Activated CD8-positive, alpha-beta memory T cell treated with anti-CD3 and anti-CD28 coated beads, Interleukin-2, amount 10 ng/mL, durations not matched to agents 7 days and 5 days (primary cell): Measurements from ENCODE around the gene RPTOR. TPM values are rescaled to one million over a fixed set of nuclear protein-coding genes. Genes with fewer than 3 reads are reported as not detected.

Experiments
- ATAC-seq: fragments of 150-1000 bp; cut with Tn5 transposase; one replicate; pipeline ENCODE4 v1.10.0; 2021; ENCODE audit warnings: moderate library complexity
- CTCF ChIA-PET: fragments of 350-600 bp; sonication (Branson Sonifier 250); formaldehyde crosslinking; loops from one replicate; lab custom pipeline; 2021; ENCODE audit warnings: antibody characterized with exemption; lab: Charles Lee
- DNase-seq: peaks from one replicate; pipeline ENCODE4 v3.0.0-alpha.2; 2020
- H3K27ac Mint-ChIP-seq: one replicate; pipeline ENCODE4 v1.8.0; 2021; ENCODE audit warnings: mild to moderate bottlenecking, mixed read lengths
- H3K27me3 Mint-ChIP-seq: one replicate; pipeline ENCODE4 v1.8.0; 2021; ENCODE audit warnings: mixed read lengths
- H3K36me3 Mint-ChIP-seq: one replicate; pipeline ENCODE4 v1.8.0; 2021; ENCODE audit warnings: mild to moderate bottlenecking, mixed read lengths
- H3K4me1 Mint-ChIP-seq: one replicate; pipeline ENCODE4 v1.8.0; 2021; ENCODE audit warnings: mixed read lengths
- H3K4me3 Mint-ChIP-seq: one replicate; pipeline ENCODE4 v1.8.0; 2021; ENCODE audit warnings: mild to moderate bottlenecking, moderate library complexity, mixed read lengths
- H3K9me3 Mint-ChIP-seq: one replicate; pipeline ENCODE4 v1.8.0; 2022; ENCODE audit warnings: low read depth, mixed read lengths
- total RNA-seq, 2 experiments: library from RNA; stranded (reverse); gene quantifications; one replicate each; pipeline ENCODE4 v1.2.3, GENCODE V29; 2021

RPTOR gene
- total RNA-seq, 2 experiments from 2014 or later, result 60.4 to 87.0 TPM

DNA sequence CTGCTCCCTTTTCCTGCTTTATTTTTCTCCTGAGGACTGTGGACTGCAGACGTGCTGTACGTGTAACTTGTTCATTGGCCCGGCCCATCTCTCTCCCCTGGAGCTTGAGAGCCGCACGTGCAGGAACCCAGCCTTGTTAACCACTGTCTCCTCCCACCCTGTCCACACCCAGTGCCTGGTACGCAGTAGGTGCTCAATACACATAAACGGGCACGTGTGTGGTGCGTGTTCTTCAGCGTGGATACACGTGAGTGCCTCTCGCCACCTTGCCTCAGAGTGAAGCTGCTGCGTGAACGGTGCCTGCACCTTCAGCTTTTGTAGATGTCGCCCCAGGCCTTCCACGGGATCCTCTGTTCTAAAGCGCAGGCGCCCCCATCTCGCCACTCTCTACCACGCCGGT is 350.7 kb downstream of the RPTOR start:
- Mint-ChIP-seq H3K27ac (peak overlapping the region; percentile 55), H3K4me1 (peaks cover 92% of the 10 kb centered on the region), H3K4me3 (peak overlapping the region; percentile 85), H3K36me3 (peaks cover 80% of the 10 kb centered on the region), H3K9me3 (no peaks in the 10 kb centered on the region), H3K27me3 (no peaks in the 10 kb centered on the region)
- ATAC-seq (no peak), DNase-seq (peak; percentile 52)
- CTCF ChIA-PET, result interaction anchor here (1.2 kb wide), 2 partner anchors 114 to 468 kb away, joined by 3 read pairs; no protein-coding TSS in a partner anchor

DNA sequence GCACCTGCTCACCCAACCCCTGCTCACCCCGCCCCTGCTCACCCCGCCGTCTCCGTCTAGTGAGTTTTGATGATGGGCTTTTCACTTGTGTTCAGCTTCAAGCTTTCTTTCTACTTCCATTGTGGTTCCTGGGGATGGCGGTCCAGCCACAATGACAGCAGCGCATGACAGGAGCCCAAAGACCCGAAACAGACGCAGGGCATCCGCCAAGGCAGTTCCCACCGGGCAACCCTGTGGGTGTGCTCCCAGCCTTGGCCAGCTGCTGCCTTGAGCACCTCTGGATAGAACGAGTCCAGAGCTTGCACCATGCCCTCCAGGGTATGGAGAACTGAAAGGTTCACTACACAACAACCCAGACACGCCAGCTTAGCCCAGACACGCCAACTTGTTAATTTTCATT is 354.1 kb downstream of the RPTOR start:
- Mint-ChIP-seq H3K4me3 (no peak overlapping the region), H3K27ac (peak overlapping the region; percentile 46), H3K4me1 (peaks cover 79% of the 10 kb centered on the region), H3K27me3 (no peaks in the 10 kb centered on the region), H3K9me3 (no peaks in the 10 kb centered on the region), H3K36me3 (peaks cover 74% of the 10 kb centered on the region)
- ATAC-seq (no peak), DNase-seq (no peak)
- CTCF ChIA-PET, result interaction anchor here (0.9 to 4.4 kb wide), 39 partner anchors 9 to 484 kb away, joined by 3 to 29 read pairs (median 5); partner anchors contain the start of gene ENDOV

DNA sequence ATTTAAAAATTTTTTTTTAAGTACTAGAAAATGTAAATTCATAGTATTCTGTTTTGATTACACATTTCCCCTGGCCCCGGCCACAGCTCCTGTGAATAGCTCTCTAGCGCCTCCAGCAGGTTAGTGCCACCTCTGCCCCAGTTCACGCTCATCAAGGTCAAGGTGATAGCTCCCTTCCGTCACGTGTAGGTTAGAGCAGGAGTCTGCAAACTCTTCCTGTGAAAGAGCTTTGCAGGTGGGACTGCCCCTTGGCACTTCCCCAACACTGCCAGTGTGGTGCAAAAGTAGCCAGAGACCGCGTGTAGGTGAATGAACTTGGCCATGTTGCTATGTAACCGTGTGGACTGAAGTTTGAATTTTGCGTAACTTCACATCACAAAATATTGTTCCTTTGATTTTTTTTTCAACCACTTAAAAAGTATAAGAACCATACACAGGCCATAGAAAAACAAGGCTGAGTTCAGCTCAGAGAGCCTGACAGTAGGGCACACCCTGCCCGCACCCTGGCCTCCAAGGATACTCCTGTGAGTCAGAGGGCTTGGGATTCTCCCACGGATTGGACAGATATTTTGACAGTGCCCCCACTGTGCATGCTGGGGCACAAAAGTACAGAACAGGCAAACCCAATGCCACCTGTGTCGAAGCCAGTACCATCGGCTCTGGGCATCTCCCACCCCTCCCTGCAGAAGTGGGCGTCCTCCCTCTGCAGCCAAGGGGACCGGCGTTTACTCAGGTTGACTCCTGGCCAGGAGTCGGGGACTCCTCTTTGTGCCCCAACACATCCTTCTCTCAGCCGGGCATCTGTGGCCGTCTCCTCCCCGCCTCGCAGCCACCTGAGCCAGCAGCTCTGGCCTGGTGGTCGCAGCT is 355.0 kb downstream of the RPTOR start:
- CTCF ChIA-PET, result interaction anchor here (0.6 to 4.4 kb wide), 48 partner anchors 8 to 485 kb away, joined by 3 to 29 read pairs (median 4); partner anchors contain the start of genes ENDOV and RPTOR
- DNase-seq (peak; percentile 87), ATAC-seq (peak; percentile 78)
- Mint-ChIP-seq H3K27ac (peak overlapping the region; percentile 27), H3K9me3 (no peaks in the 10 kb centered on the region), H3K4me1 (peaks cover 70% of the 10 kb centered on the region), H3K36me3 (peaks cover 66% of the 10 kb centered on the region), H3K4me3 (no peak overlapping the region), H3K27me3 (no peaks in the 10 kb centered on the region)

DNA sequence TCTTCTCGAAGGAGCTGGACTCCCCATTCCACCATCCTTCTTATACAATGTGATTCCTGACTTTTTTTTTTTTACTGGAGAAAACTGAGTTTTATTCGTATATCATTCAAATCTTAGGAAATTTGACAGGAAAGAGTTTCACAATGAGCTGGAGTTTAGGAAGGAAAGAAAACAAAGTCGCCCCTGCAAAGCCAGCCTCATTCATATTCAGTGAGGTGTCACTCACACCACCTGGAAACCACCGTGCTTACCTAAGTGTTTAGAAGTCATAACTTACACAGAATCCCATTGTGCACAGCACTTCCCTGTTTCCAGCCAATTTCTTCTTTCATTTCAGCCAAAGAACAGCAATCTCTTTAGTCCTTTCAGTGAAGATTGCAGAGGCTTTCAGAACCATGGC is 356.7 kb downstream of the RPTOR start:
- H3K4me3 Mint-ChIP-seq, result no peak overlapping the region
- no peak for ATAC-seq
- CTCF ChIA-PET, result interaction anchor here (0.9 to 4.4 kb wide), 10 partner anchors 8 to 475 kb away, joined by 3 to 29 read pairs (median 3); partner anchors contain the start of gene RPTOR
- H3K9me3 Mint-ChIP-seq, result no peaks in the 10 kb centered on the region
- peaks cover 54% of the 10 kb centered on the region for H3K4me1 Mint-ChIP-seq
- H3K36me3 Mint-ChIP-seq, result peaks cover 53% of the 10 kb centered on the region
- no peaks in the 10 kb centered on the region for H3K27me3 Mint-ChIP-seq
- peak overlapping the region; percentile 78 for H3K27ac Mint-ChIP-seq
- DNase-seq, result no peak

DNA sequence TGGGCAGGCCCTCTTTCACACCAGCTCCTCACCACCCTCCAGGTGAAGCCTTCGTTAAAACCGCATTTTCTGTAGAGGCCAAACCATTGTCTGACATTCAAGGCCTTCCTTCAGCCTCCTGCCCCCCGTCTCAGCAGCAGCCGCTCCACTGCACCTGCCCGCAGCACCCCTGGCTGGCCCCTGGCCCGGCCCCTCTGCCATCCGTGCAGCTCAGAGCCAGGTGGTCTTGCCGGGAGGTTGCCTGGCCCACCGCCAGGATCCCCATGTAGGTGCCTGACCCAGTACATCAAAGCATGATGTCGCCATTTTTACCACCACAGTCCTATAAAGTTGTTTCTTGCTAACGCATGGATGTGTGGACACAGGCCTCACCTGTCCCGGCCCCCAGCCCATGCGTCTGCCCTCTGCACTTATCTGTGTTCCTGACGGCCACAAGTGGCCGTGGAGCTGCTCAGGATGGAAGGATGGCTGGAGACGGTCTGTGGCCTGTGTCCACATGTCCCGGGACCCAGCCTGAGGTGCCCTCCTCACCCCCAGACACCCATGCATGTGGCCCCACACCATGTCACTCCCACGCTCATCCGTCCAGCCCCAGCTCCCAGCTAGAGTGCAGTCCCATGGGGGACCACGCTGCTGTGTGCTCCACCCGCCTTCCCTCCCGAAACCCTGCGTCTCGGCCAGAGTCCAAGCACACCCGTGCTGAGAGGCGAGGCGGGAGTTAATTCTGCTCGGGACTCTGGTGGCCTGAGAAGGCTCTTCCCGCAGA is 357.7 kb downstream of the RPTOR start:
- H3K36me3 Mint-ChIP-seq, result peaks cover 45% of the 10 kb centered on the region
- H3K4me3 Mint-ChIP-seq, result no peak overlapping the region
- no peaks in the 10 kb centered on the region for H3K9me3 Mint-ChIP-seq

DNA sequence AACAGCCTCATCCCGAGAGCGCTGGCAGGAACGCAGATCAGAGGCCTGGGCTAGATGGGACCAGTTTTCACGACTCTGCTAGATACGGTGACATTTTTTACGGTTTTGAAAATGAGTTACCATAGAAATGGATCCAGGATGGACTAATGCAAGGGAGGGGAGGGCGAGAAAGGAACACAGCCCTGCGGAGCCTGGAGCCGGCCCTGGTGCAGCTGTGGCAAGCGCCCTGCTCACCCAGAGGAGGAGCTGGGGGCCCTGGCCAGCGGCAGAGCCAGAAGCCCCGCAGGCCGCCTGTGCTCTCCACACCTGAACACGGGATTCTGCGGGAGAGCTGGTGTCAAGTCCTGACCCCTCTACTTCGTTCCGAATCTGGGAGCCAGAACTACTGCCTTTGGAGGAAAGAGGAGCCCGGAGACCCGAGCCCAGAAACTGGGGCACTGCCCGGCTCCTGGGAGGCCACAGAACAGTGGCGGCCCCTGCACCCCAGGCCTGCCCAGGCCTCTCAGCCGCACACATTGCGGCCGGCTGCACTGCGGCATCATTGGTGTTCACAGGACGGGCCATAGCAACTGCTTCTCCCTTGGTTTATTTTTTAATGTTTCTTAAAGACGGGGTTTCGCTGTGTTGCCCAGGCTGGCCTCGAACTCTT is 358.4 kb downstream of the RPTOR start:
- H3K27ac Mint-ChIP-seq, result no peak overlapping the region
- DNase-seq (no peak), ATAC-seq (no peak)
- H3K4me3 Mint-ChIP-seq, result no peak overlapping the region
- no peaks in the 10 kb centered on the region for H3K27me3 Mint-ChIP-seq
- no peaks in the 10 kb centered on the region for H3K9me3 Mint-ChIP-seq
- H3K36me3 Mint-ChIP-seq, result peaks cover 43% of the 10 kb centered on the region
- peaks cover 37% of the 10 kb centered on the region for H3K4me1 Mint-ChIP-seq
- CTCF ChIA-PET, result no interaction called here

More for the DNA sequence above, 357.7 kb downstream of the RPTOR start:
- Mint-ChIP-seq H3K4me1 (peaks cover 44% of the 10 kb centered on the region), H3K27me3 (no peaks in the 10 kb centered on the region), H3K27ac (peak overlapping the region; percentile 78)
- DNase-seq (no peak), ATAC-seq (no peak)
- CTCF ChIA-PET, result interaction anchor here (1.3 to 4.4 kb wide), 2 partner anchors 76 to 476 kb away, joined by 3 to 29 read pairs; no protein-coding TSS in a partner anchor

DNA sequence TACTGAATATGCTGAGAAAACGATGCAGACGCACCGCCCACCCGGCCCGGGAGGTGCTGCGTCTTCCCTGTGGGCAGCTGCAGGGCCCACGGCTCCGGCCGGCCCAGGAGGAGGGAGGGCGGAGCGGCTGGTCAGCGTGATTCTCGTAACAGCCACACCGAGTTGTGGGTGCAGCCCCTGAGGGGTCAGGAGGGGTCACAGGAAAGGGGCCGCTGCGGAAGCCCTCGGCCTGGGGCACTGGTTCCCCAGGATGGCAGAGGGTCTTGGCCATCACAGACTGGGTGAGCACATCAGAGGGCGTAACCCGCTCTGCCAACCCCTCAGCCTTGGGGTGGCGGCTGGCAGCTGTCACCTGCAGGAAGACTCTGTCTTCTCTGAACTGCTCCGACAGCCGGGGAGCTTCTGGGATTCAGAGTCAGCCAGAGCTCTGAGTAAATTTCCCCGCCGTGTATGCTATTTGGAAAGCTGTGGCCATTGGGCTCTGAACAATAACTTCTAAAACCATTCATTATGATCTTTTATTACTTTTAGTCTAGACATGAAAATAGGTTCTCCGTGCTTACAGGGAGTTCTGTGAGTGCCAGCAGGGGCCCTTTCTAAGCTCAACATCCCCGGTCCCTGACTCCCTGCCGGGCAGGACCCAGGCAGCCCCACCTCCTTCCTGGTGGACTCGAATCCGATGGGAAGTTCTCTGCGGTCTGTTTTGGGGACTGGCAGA is 359.6 kb downstream of the RPTOR start:
- no peak overlapping the region for H3K27ac Mint-ChIP-seq
- no peak for DNase-seq
- H3K4me1 Mint-ChIP-seq, result peaks cover 29% of the 10 kb centered on the region
- peaks cover 40% of the 10 kb centered on the region for H3K36me3 Mint-ChIP-seq
- H3K9me3 Mint-ChIP-seq, result no peaks in the 10 kb centered on the region
- CTCF ChIA-PET, result no interaction called here
- H3K4me3 Mint-ChIP-seq, result no peak overlapping the region
- no peaks in the 10 kb centered on the region for H3K27me3 Mint-ChIP-seq
- no peak for ATAC-seq

DNA sequence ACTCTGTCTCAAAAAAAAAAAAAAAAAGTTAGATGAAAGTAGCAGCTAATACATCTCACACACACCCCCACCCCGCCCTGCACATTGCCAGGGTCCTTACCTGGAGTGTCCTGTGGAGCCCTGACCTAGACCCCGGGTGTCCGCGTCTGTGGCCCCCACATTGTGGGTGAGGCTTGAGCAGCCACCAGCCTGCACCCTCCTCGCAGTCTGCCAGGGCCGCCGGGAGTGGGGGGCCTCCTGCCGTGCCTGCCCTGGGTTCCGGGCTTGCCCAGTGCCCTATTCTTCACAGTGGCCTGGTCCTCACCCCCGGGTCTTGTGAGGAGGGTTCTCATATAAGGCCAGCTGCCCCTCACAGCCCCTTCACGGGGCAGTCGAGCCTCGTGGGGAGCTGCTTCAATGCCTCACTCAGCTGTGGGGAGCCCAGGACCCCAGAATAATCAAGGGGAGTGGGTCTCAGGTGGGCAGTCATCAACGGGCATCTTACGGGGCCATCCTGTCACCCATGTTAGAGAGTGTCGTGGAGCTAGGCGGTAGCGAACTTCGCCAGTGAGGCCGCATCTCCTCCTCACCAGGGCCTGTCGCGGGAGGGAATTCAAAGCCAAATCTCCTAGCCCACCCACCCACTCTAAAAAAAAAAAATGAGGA is 361.1 kb downstream of the RPTOR start:
- Mint-ChIP-seq H3K4me3 (no peak overlapping the region), H3K27ac (no peak overlapping the region)

DNA sequence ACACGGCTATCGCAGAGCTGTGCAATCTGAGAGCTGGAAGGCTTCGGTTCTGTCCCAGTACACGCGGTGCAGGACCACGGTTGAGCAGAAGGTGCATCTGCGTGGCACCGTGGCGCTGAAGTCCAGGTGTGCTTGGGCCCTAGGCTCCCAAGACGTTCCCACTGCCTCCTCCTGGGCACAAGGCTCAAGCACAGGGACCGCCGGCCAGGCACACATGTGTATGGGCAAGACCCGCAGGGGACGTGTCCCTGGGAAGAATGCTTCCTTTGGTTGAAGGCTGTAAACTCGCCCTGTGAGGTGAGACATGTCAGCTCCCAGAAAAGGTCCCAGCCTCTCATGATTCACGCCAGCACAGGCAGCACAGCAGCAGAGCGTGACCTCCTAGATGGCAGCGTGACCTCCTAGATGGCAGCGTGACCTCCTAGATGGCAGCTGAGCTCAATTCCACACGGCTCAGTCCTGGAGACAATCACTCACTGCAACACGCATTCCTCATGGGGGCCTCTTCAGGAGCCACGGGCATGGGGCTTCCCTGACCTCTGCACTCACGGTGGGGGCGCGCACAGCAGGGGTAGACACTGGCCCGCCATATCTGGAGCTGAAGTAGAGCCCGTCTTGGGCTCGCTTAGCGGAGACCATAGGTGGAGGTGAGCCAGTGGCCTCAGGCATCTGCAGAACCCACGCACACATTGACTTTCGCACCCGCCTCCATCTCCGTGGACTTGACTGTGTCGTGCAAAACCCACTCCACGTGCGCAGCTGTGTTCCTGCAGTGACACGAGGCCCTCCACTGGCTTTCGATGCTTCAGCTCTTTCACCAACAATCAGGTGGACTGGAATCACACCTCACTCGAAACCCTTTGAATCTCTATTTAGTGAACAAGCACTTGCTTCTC is 362.0 kb downstream of the RPTOR start:
- no peak overlapping the region for H3K27ac Mint-ChIP-seq
- H3K9me3 Mint-ChIP-seq, result no peaks in the 10 kb centered on the region
- peaks cover 11% of the 10 kb centered on the region for H3K4me1 Mint-ChIP-seq
- peaks cover 41% of the 10 kb centered on the region for H3K36me3 Mint-ChIP-seq
- CTCF ChIA-PET, result no interaction called here
- no peak overlapping the region for H3K4me3 Mint-ChIP-seq
- ATAC-seq (no peak), DNase-seq (no peak)
- no peaks in the 10 kb centered on the region for H3K27me3 Mint-ChIP-seq

More for the DNA sequence above, 361.1 kb downstream of the RPTOR start:
- Mint-ChIP-seq H3K36me3 (peaks cover 44% of the 10 kb centered on the region), H3K9me3 (no peaks in the 10 kb centered on the region), H3K4me1 (peaks cover 15% of the 10 kb centered on the region), H3K27me3 (no peaks in the 10 kb centered on the region)
- CTCF ChIA-PET, result no interaction called here
- no peak for DNase-seq
- no peak for ATAC-seq

DNA sequence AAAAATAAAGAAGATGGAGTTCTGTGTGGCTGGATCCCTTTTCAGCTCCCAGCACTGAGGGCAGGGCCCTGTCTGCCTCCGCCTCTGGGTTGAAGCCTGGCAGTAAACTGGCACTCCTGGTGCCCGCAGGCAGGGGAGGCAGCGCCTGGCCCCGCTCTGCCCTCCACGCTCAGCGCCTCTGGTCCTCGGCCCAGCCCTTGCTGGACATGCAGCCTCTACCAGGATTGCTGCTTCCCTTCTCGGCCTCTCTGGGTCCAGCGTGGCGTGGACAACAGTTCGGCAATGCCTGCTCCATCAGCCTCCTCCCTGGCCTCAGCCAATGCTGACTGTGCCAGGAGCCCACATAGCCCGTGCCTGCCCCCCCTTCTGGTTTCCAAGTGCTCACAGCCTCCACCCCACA is 362.6 kb downstream of the RPTOR start:
- no peak overlapping the region for H3K27ac Mint-ChIP-seq
- no peaks in the 10 kb centered on the region for H3K9me3 Mint-ChIP-seq
- H3K4me1 Mint-ChIP-seq, result peaks cover 8% of the 10 kb centered on the region
- no peak overlapping the region for H3K4me3 Mint-ChIP-seq
- DNase-seq (no peak), ATAC-seq (no peak)
- H3K27me3 Mint-ChIP-seq, result no peaks in the 10 kb centered on the region
- H3K36me3 Mint-ChIP-seq, result peaks cover 37% of the 10 kb centered on the region
- CTCF ChIA-PET, result no interaction called here

DNA sequence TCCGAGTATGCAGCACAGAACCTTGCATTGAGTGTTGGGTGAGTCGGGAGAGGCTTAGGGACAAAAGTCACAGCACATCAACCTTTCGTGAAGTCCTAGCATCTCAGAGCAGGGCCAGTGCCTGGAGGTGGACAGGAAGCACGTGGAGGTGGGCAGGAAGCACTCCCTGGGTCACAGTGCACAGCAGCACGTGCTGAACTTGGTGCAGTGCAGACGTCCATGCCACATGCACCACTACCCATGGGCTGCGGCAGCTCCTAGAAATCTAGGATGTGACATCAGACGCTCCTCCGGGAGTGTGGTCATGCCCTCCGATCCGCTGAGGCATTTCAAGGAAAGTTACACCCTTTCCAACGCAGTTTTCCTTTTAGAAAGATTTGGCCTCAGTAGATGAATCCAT is 363.6 kb downstream of the RPTOR start:
- no peak for ATAC-seq
- Mint-ChIP-seq H3K4me1 (peaks cover 8% of the 10 kb centered on the region), H3K27ac (no peak overlapping the region), H3K4me3 (no peak overlapping the region), H3K9me3 (no peaks in the 10 kb centered on the region), H3K27me3 (no peaks in the 10 kb centered on the region), H3K36me3 (peaks cover 41% of the 10 kb centered on the region)
- CTCF ChIA-PET, result interaction anchor here (1.2 to 1.5 kb wide), 2 partner anchors 9 to 433 kb away, joined by 3 to 5 read pairs; no protein-coding TSS in a partner anchor
- no peak for DNase-seq
